ENCODE results near the gene PTPRS. TPM values are rescaled to one million over a fixed set of nuclear protein-coding genes. Genes with fewer than 3 reads are reported as not detected.

PTPRS gene
- total and polyA plus RNA-seq, 7 donors = 4.2 to 29.7 (median 11.4) TPM

GRCh38 chr19:5361407-5361806, 20.8 kb upstream of the PTPRS start:
- Histone ChIP-seq H3K27me3 (ENCODE audit: insufficient read depth in 3 of 3, low read length in 2 of 3) (peaks cover 0 to 29% (median 2%) of the 10 kb centered on the region in 3 donors), H3K4me3 (no peak overlapping the region), H3K36me3 (ENCODE audit: insufficient read depth in 1 of 2, low read depth in 1 of 2) (no peaks in the 10 kb centered on the region), H3K27ac (no peak overlapping the region), H3K9me3 (no peaks in the 10 kb centered on the region), H3K4me1 (no peaks in the 10 kb centered on the region)
- DNase-seq (no peak), ATAC-seq (no peak)
- 75 to 88% (median 80%) methylated on average over 4 of the region's 4 CpGs for WGBS, 3 donors
- intact Hi-C loops (cut with DNase I) = no loop called here
- TF ChIP-seq, protein P1, sequence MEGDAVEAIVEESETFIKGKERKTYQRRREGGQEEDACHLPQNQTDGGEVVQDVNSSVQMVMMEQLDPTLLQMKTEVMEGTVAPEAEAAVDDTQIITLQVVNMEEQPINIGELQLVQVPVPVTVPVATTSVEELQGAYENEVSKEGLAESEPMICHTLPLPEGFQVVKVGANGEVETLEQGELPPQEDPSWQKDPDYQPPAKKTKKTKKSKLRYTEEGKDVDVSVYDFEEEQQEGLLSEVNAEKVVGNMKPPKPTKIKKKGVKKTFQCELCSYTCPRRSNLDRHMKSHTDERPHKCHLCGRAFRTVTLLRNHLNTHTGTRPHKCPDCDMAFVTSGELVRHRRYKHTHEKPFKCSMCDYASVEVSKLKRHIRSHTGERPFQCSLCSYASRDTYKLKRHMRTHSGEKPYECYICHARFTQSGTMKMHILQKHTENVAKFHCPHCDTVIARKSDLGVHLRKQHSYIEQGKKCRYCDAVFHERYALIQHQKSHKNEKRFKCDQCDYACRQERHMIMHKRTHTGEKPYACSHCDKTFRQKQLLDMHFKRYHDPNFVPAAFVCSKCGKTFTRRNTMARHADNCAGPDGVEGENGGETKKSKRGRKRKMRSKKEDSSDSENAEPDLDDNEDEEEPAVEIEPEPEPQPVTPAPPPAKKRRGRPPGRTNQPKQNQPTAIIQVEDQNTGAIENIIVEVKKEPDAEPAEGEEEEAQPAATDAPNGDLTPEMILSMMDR (IDR thresholded peaks at IDR 0.05) = no peak

DNA sequence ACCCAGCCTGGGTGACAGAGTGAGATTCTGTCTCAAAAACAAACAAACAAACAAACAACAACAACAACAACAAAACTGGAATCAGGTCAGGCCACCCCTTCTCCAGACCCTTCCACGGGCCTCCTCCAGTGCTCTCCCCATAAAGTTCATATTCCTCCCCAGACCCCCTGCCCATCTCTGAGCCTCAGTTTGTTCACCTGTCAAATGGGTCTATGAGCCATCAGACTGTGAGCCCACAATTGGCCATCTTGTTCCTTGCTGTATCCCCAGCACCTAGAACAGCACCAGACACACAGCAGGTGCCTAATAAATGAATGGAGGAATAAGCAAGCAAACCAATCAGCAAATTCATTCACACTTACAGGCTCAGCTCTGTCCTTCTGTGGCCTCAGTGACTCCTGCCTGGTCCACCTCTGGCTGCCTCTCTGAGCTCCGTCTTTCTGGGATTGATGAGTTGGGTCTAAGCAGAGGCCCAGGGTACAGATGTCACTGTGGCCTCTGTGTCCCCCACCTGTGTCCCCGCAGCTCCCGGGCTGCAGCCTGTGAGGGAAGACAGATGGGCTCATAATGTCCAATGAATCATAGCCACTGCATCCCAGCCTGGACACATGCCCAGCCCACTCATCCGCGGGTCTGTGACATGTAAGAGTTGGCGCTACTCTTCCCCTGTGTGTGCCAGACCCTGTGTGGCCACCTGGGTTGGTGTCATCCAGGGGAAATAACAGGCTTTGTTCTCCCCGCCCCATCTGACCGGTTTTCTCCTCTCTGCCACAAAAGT, 19.6 kb upstream of the PTPRS start:
- Histone ChIP-seq H3K36me3 (ENCODE audit: insufficient read depth in 1 of 2, low read depth in 1 of 2) (no peaks in the 10 kb centered on the region), H3K9me3 (no peaks in the 10 kb centered on the region), H3K27me3 (ENCODE audit: insufficient read depth in 3 of 3, low read length in 2 of 3) (peaks cover 0 to 40% (median 2%) of the 10 kb centered on the region in 3 donors), H3K4me3 (no peak overlapping the region), H3K27ac (no peak overlapping the region), H3K4me1 (no peaks in the 10 kb centered on the region)
- intact Hi-C loops (cut with DNase I) = no loop called here
- ATAC-seq (no peak), DNase-seq (no peak)
- WGBS, 3 donors = 34 to 46% (median 34%) methylated on average over 9 of the region's 9 CpGs
- TF ChIP-seq, protein P1 (IDR thresholded peaks at IDR 0.05) = no peak

DNA sequence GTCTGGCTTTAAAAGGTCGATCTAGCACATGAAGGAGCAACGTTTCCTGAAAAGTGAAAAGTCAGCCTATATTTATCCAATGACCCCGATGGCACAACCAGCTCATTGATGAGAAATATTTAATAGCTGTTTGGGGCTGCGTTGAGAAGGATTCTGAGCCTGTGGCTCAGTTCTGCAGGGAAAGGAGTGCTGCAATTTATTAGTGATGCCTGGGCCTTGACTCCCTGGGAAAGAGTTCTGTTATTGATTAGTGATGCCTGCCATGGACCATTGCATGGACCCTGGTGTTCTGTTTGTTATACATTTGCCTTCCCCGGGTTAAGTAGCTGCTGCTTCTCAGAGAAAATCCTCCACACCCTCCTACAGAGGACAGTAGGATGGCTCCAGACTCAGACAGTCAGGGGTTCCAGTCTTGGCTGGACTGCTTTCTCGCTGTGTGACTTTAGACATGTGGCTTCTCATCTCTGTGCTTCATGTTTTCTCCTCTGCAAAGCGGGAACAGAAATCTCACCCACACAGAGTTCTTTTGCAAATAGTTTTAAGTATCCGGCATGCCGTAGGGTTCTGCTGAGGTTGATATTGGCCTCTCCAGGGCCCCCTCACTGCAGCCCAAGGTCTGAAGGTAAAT, 17.7 kb upstream of the PTPRS start:
- Histone ChIP-seq H3K4me1 (no peaks in the 10 kb centered on the region), H3K27ac (no peak overlapping the region), H3K4me3 (no peak overlapping the region), H3K9me3 (no peaks in the 10 kb centered on the region), H3K36me3 (ENCODE audit: insufficient read depth in 1 of 2, low read depth in 1 of 2) (no peaks in the 10 kb centered on the region), H3K27me3 (ENCODE audit: insufficient read depth in 3 of 3, low read length in 2 of 3) (peaks cover 0 to 56% (median 2%) of the 10 kb centered on the region in 3 donors)
- WGBS, 3 donors = 55 to 57% (median 56%) methylated on average over 9 of the region's 9 CpGs
- TF ChIP-seq, protein P1 (IDR thresholded peaks at IDR 0.05) = no peak
- DNase-seq = no peak
- intact Hi-C loops (cut with DNase I) = no loop called here
- no peak for ATAC-seq

GRCh38 chr19:5357584-5357983, 17.0 kb upstream of the PTPRS start:
- Histone ChIP-seq H3K27me3 (ENCODE audit: insufficient read depth in 3 of 3, low read length in 2 of 3) (peaks cover 0 to 56% (median 2%) of the 10 kb centered on the region in 3 donors), H3K27ac (no peak overlapping the region), H3K36me3 (ENCODE audit: insufficient read depth in 1 of 2, low read depth in 1 of 2) (no peaks in the 10 kb centered on the region), H3K4me3 (no peak overlapping the region), H3K9me3 (no peaks in the 10 kb centered on the region), H3K4me1 (no peaks in the 10 kb centered on the region)
- WGBS, 3 donors = 62 to 68% (median 66%) methylated on average over 4 of the region's 4 CpGs
- TF ChIP-seq, protein P1 (IDR thresholded peaks at IDR 0.05) = no peak
- no peak for ATAC-seq
- DNase-seq = no peak
- intact Hi-C loops (cut with DNase I) = no loop called here

All from psoas muscle (tissue), 8 donors.